Transverse colon (tissue), 4 donors: Measurements from ENCODE around the gene CFAP68.

Experiments
- EP300 ChIP-seq: sonication (generic); formaldehyde crosslinking; IDR thresholded peaks from one replicate; pipeline ENCODE4 v1.6.1; 2017; ENCODE audit warnings: antibody characterized with exemption, low read depth
- POLR2A ChIP-seq: fragments of 450-650 bp; IDR thresholded peaks from one replicate; pipeline ENCODE4 v1.6.1; 2016; ENCODE audit warnings: antibody characterized with exemption, mild to moderate bottlenecking, moderate library complexity
- POLR2AphosphoS5 ChIP-seq, 3 donors: sonication (generic); formaldehyde crosslinking; IDR thresholded peaks; one replicate each; pipeline ENCODE4 v1.6.1; 2016; ENCODE audit warnings: antibody characterized with exemption in 3 of 3
- TF ChIP-seq, protein P1 (sequence below), 5 experiments: fragments of 200-600 bp in 3 of 5; fragments of 450-650 bp in 2 of 5; sonication (generic) in 3 of 5; IDR thresholded peaks; 1 replicate in 2 of 5; 2 replicates in 3 of 5; pipeline ENCODE4 v1.5.1; 2016 to 2017; ENCODE audit warnings: antibody characterized with exemption in 5 of 5, inconsistent platforms in 3 of 5, mild to moderate bottlenecking in 2 of 5, moderate library complexity in 1 of 5

DNA sequence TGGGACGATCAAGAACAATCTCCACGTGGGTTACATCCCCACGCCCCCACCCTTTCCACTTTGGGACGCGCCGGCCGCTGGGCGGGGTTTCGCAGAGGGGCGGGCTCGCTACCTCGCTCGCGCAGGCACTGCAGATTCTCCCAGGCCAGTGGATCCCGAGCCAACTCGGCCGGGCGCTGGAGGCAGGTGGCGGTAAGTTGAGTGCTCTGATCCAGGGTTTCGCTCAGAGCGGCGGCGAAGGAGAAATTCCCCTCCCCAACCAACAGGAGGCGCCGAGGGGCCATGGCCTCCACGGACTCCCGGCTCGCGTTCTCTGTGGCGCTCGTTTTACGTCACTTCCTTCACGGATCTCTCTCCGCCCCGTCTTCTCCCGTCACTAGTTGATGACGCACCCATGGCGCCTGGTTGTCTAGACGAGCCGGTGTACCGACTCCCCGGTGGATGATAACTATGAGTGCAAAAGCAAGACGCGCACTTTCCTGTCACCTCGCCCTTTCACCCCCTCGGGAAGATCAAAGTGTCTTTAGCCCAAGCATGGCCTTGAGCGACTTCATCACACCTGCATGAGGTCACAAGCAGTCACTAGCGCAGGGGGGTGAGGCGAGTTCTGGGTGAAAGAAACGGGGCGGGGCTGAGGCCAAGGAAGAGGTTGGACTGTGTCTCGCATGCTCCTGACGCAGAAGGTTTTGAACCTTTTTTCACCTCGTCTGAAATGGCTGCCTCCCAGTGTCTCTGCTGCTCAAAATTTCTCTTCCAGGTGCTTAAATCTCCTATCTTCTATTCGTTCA is at the start of gene CFAP68, which contains the start of gene FDXACB1:
- TF ChIP-seq, protein P1, sequence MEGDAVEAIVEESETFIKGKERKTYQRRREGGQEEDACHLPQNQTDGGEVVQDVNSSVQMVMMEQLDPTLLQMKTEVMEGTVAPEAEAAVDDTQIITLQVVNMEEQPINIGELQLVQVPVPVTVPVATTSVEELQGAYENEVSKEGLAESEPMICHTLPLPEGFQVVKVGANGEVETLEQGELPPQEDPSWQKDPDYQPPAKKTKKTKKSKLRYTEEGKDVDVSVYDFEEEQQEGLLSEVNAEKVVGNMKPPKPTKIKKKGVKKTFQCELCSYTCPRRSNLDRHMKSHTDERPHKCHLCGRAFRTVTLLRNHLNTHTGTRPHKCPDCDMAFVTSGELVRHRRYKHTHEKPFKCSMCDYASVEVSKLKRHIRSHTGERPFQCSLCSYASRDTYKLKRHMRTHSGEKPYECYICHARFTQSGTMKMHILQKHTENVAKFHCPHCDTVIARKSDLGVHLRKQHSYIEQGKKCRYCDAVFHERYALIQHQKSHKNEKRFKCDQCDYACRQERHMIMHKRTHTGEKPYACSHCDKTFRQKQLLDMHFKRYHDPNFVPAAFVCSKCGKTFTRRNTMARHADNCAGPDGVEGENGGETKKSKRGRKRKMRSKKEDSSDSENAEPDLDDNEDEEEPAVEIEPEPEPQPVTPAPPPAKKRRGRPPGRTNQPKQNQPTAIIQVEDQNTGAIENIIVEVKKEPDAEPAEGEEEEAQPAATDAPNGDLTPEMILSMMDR (IDR thresholded peaks at IDR 0.05), result peak; percentile 94 to 99 (median 98)
- TF ChIP-seq POLR2AphosphoS5 (IDR thresholded peaks at IDR 0.05) (peak; percentile 33 to 80 (median 71)), EP300 (peak; percentile 21), POLR2A (peak; percentile 51)
